Stimulated activated naive CD8-positive, alpha-beta T cell treated with anti-CD3 and anti-CD28 coated beads, Interleukin-15, amount 100 ng/mL, for 72 hours (primary cell): ENCODE data around the gene ANKRD22.
"Not testable (repeated sequence)": the region's sequence is repeated elsewhere in the genome, so short reads cannot be mapped to it uniquely, and the experiment has no call there.

Experiments
- ATAC-seq: fragments of 150-1000 bp; cut with Tn5 transposase; 2 replicates; pipeline ENCODE4 v1.10.0; 2021; ENCODE audit warnings: mild to moderate bottlenecking, moderate library complexity
- DNase-seq, 2 donors: peaks; one replicate each; pipeline ENCODE4 v3.0.0; 2021 to 2022
- H3K27ac Mint-ChIP-seq, 2 donors: one replicate each; pipeline ENCODE4 v1.8.0; 2022; ENCODE audit warnings: mild to moderate bottlenecking in 2 of 2, mixed read lengths in 2 of 2, moderate library complexity in 2 of 2
- H3K27me3 Mint-ChIP-seq: one replicate; pipeline ENCODE4 v1.8.0; 2022; ENCODE audit warnings: mixed read lengths
- H3K4me1 Mint-ChIP-seq: one replicate; pipeline ENCODE4 v1.8.0; 2022; ENCODE audit warnings: mild to moderate bottlenecking, mixed read lengths
- H3K4me3 Mint-ChIP-seq, 2 donors: one replicate each; pipeline ENCODE4 v1.8.0; 2022; ENCODE audit warnings: mild to moderate bottlenecking in 2 of 2, mixed read lengths in 2 of 2, moderate library complexity in 1 of 2
- H3K9me3 Mint-ChIP-seq, 2 donors: one replicate each; pipeline ENCODE4 v1.8.0; 2022; ENCODE audit warnings: mixed read lengths in 2 of 2

The ANKRD22 gene

DNA sequence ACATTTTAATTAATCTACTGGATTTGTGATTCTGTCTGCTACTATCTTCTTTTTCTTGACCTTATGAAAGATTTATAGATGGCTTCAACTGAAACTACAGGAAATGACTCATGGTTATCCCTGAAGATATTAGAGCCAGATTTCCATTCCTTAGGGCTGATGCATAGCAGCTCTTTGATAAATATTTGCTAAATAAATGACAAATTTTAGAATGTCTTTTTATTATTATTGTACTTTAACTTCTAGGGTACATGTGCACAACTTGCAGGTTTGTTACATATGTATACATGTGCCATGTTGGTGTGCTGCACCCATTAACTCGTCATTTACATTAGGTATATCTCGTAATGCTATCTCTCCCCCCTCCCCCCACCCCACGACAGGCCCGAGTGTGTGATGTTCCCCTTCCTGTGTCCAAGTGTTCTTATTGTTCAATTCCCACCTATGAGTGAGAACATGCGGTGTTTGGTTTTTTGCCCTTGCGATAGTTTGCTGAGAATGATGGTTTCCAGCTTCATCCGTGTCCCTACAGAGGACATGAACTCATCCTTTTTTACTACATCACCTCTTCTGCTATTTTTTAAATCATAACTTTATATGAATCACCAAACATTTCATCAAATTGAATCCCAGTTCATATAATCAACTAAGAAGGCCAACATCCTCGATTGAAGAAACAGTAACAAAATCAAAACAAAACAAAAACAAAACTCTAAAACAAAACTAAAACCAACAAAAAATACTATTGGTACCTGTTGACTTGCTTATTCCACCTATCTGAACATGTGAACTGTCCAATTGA lies 31.2 kb upstream of the ANKRD22 start:
- DNase-seq, H3K27me3 Mint-ChIP-seq, ATAC-seq, H3K9me3 Mint-ChIP-seq: not testable (repeated sequence)
- H3K27ac Mint-ChIP-seq, result peak overlapping the region; percentile 27 to 65
- H3K4me3 Mint-ChIP-seq, result peak overlapping the region; percentile 91 to 99
- peaks cover 75% of the 10 kb centered on the region for H3K4me1 Mint-ChIP-seq

DNA sequence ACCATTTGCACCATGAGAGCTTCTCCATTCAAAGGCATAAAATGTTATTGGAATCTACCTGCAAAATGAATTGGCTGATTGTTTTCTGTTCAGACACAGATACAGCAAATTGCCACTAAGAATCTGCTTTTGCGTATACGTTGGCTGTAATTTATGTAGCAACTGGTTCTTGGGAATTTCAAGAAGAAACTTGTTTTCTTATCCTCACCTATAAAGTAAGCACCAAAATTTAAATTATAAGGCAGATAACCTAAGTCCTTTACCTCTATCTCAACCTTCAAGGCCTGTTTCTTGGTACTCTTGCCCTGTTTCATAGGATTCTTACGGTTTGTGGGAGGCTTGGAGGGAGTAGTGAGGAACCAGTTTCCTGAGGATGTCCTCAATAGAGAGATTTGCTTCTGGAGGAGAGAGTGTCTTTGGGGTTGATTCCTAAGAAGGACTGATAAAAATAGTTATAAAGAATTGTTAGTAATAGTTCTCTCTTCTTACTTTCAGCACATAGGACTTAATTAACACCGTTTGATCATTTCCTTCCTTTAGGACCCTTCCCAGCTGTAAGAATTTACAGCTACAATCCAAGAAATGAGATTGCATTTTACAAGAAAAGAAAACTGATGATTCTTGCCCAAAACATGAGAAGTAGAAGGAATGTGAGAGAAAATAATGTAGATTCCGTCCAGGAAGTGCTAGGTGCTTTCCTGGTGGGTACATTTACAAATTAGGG lies 30.4 kb upstream of the ANKRD22 start:
- H3K4me1 Mint-ChIP-seq, result peaks cover 77% of the 10 kb centered on the region
- ATAC-seq, result no peak
- H3K27ac Mint-ChIP-seq, result peak overlapping the region; percentile 63 to 65
- H3K9me3 Mint-ChIP-seq, result no peaks in the 10 kb centered on the region
- no peaks in the 10 kb centered on the region for H3K27me3 Mint-ChIP-seq
- H3K4me3 Mint-ChIP-seq, result peak overlapping the region; percentile 91 to 99
- DNase-seq, result no peak

DNA sequence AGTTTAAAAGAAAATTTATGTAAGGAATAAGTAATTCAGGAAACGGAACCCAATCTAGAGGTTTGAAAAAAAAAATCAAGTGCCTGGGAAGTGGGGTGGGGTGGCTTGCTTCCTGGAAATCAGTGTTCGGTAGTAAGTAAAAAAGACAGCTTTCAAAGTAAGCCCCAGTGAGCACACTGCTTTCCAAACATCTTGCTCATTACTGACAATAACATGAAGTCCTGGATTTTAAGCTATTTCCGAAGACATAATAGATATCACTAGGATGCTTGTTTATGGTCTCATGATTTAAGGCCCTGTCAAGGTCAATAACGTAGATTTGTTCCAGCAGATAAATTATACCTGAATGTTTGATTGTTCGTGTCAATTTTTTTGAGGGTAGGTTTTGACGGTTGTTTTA lies 29.7 kb upstream of the ANKRD22 start:
- peaks cover 71% of the 10 kb centered on the region for H3K4me1 Mint-ChIP-seq
- H3K9me3 Mint-ChIP-seq, result no peaks in the 10 kb centered on the region
- peak overlapping the region; percentile 91 to 99 for H3K4me3 Mint-ChIP-seq
- no peaks in the 10 kb centered on the region for H3K27me3 Mint-ChIP-seq
- no peak for DNase-seq
- H3K27ac Mint-ChIP-seq, result peak overlapping the region; percentile 97
- ATAC-seq, result no peak

DNA sequence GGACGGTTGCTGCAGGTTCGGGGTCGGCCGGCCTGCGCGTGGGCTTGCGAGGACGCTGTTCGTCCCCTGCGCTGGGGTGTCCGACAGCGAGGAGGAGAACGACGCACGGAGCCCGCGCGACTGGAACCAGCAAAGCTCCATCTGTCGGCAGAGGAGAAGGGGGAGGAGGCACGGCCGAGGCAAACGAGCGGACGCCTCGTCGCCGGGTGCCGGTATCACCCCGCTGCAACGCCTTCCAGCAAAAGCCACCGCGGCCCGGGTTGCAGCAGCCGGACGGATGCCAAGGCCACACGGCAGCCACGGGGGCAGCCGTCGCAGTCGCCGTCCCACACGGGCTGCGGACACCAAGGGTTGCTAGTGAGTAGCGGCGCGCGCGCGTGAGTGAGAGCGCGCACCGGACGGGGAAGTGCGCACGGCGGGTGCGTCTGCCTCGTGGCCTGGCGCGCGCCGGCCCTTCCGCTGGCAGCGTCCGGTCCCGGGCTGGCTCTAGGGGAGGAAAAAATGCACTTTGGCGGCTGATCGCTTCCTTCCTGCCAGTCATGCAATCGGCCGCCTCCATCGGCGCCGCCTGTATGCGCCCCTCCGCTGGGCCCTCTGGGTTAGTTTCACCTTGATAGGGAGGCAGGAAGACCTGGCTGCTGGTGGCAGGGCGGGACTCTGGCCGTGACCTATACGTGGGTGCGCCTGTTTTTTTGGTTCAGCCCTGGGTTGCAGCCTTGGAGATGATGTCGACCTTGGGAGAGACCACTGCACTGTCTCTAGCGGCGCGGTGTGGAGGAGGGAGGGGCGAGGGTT lies 28.8 kb upstream of the ANKRD22 start:
- H3K27ac Mint-ChIP-seq, result peak overlapping the region; percentile 97
- H3K27me3 Mint-ChIP-seq, result no peaks in the 10 kb centered on the region
- ATAC-seq (peak; percentile 86), DNase-seq (peak; percentile 83 to 88)
- peaks cover 62% of the 10 kb centered on the region for H3K4me1 Mint-ChIP-seq
- peak overlapping the region; percentile 91 to 99 for H3K4me3 Mint-ChIP-seq
- H3K9me3 Mint-ChIP-seq, result no peaks in the 10 kb centered on the region

DNA sequence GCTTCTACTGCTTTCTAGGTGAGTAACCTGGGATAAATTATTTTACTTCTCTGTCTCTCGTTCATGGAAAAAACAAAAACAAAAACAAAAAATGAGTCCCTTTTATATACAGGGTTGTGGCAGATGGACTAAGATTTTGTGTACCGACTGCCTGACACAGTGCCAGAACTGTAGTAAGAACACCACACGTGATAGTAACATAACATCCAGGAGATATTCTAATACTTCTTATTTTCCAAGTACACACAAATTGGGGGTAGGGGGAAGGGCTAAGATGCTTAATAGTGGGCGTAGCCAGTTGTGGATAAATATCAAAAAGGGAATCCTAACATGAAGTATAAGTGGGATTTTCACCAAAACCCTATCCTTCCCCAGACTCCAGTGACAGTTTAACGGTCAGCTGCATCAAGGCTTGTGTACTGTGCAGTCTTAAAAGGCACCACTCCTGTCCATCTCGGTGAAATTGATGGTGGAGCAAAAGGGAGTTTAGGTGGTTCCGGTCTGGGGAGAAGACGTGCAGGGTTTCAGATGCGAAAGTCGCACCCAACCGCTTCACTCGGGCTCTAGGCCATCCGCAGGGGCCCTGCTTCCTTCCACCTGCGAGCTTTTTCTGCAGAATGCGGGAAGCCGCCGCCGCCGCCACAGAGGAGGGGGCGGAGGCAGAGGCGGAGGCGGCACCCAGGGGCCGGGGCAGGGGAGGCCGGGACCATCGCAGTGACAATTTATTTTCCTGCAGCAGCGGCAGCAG lies 28.1 kb upstream of the ANKRD22 start, which contains the start of gene STAMBPL1:
Gene STAMBPL1 (plus strand): TSS at position 712 of the 748 bp plus-strand sequence. CDS start 21,464 bp downstream, outside the sequence.
- ATAC-seq, result peak; percentile 82
- Mint-ChIP-seq H3K4me3 (peak within 1 kb of the TSS; percentile 91 to 99), H3K9me3 (no peaks in the 10 kb centered on the region), H3K27me3 (no peaks in the 10 kb centered on the region), H3K27ac (peak within 1 kb of the TSS; percentile 97), H3K4me1 (peaks cover 55% of the 10 kb centered on the region)
- DNase-seq, result peak; percentile 81 to 86

DNA sequence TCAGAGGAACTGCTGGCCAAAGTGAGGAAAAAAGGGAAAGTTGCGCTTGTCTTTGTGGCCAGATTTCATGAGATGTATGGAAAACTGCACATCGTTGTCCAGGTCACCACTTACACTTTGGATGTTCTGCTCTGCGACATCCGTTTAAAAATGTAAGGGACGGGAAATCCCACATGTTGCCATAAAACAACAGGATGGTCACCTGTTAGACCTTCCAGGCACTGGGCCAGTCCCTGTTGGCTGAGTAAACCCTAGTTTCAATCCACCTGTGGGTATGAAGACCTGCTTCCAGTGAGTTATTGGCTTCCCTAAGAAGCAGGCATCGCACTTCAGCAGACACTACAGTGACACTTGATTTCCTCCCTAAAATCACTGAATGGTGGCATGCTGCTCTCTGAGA lies 25.7 kb upstream of the ANKRD22 start:
- DNase-seq, result no peak
- peaks cover 32% of the 10 kb centered on the region for H3K4me1 Mint-ChIP-seq
- H3K4me3 Mint-ChIP-seq, result no peak overlapping the region
- no peak overlapping the region for H3K27ac Mint-ChIP-seq
- no peaks in the 10 kb centered on the region for H3K27me3 Mint-ChIP-seq
- no peaks in the 10 kb centered on the region for H3K9me3 Mint-ChIP-seq
- ATAC-seq, result no peak

DNA sequence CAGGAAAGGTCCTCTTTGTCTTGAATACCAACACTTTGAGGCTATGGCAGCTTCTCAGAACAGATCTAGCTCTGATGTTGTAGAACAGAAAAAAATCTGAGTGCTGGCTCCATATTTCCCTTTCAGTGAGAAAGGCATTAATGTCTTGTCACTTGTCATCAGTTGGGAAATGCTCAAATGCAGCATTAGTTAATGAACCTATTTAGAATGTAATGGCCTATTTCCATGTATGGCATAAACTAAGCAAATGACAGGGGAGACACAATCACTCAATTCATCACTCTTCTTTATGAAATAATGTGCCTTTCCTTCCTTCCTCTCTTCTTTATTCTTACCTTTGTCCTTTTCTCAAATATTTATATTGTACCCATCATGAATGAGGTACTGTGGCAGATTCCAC lies 23.4 kb upstream of the ANKRD22 start:
- no peak overlapping the region for H3K4me3 Mint-ChIP-seq
- DNase-seq, result no peak
- peaks cover 26% of the 10 kb centered on the region for H3K4me1 Mint-ChIP-seq
- ATAC-seq, result no peak
- H3K9me3 Mint-ChIP-seq, result peaks cover 0 to 7% of the 10 kb centered on the region in 2 donors
- no peaks in the 10 kb centered on the region for H3K27me3 Mint-ChIP-seq
- H3K27ac Mint-ChIP-seq, result no peak overlapping the region

DNA sequence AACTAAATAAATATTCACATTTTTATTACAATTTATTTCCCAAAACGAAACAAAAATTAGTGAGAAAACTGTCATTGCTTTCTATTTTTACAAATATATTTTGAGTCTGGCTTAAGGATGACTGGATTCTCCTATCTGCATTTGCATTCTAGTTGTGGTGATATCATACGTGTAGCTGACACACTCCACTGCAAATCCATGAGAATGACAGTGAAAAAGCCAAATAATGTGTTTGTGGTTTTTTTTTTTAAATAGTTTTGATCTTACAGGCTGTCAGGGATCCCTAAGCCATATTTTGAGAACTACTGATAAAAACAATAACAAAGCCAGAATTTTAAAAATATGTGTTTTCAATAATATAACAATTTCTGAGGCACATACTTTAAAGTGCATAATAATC lies 22.6 kb upstream of the ANKRD22 start:
- Mint-ChIP-seq H3K27ac (no peak overlapping the region), H3K4me1 (peaks cover 18% of the 10 kb centered on the region), H3K27me3 (no peaks in the 10 kb centered on the region), H3K9me3 (peaks cover 0 to 7% of the 10 kb centered on the region in 2 donors), H3K4me3 (no peak overlapping the region)
- no peak for DNase-seq
- ATAC-seq, result no peak

DNA sequence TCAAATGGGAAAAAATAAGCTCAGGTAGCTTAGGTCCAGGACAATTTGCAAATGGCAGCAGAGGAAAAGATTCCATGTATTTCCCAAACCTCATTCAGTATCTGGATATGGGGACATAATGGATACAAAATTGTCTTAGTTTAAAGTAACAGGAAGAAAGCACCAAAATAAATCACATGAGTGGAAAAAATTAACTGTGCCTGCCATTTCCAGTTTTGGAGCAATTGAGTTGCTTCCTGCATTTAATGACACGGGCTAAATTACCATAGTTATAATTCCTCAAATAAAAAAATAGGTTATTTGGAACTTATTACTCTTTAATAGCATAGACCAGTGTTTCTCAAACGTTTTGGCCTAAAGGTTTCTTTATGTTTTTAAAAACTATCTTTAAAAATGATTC lies 22.1 kb upstream of the ANKRD22 start:
- H3K9me3 Mint-ChIP-seq, result peaks cover 0 to 7% of the 10 kb centered on the region in 2 donors
- H3K27ac Mint-ChIP-seq, result no peak overlapping the region
- H3K4me1 Mint-ChIP-seq, result peaks cover 13% of the 10 kb centered on the region
- H3K4me3 Mint-ChIP-seq, result no peak overlapping the region
- H3K27me3 Mint-ChIP-seq, result no peaks in the 10 kb centered on the region
- DNase-seq, result no peak
- no peak for ATAC-seq

DNA sequence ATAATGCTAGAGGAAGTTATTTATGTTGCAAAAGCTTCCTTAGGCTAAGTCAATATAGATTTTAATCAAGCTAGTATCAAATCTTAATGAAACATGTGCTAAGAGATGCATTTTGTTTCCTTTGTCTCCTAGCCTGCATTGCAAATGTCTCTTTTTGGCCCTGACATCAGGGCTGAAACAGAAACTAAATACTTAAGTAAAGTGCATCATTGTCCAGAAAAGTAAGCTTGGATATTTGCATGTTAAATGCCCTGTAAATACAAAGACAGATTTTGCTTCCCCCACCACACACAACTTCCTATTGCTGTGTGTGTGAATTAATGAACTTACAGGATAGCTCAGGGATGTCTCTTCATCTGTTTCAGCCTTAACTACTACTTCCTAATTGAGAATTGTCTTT lies 18.4 kb upstream of the ANKRD22 start:
- Mint-ChIP-seq H3K27ac (no peak overlapping the region), H3K4me1 (no peaks in the 10 kb centered on the region), H3K4me3 (no peak overlapping the region), H3K9me3 (peaks cover 0 to 7% of the 10 kb centered on the region in 2 donors), H3K27me3 (no peaks in the 10 kb centered on the region)
- ATAC-seq, result no peak
- no peak for DNase-seq

DNA sequence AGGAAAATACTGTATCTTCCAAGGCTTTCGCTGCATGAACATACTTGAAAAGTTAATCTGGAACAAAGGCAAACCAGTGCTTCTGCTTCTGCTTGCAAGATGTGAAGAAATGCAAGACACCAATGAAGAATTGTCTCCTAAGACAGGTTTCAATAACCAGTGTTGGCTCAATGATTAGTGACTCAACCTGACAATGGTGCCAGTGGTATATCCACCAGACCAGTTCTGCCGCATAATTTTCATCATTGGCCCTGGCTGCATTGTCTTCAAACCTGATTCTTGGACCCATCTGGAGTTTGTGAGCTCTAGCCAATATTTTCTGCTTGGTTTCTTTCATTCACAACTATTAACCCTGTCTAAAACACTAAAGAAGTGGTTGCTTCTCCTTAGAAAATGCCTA lies 14.8 kb upstream of the ANKRD22 start:
- ATAC-seq (no peak), DNase-seq (no peak)
- Mint-ChIP-seq H3K9me3 (peaks cover 0 to 4% of the 10 kb centered on the region in 2 donors), H3K4me3 (no peak overlapping the region), H3K27ac (no peak overlapping the region), H3K4me1 (no peaks in the 10 kb centered on the region), H3K27me3 (peaks cover 15% of the 10 kb centered on the region)

DNA sequence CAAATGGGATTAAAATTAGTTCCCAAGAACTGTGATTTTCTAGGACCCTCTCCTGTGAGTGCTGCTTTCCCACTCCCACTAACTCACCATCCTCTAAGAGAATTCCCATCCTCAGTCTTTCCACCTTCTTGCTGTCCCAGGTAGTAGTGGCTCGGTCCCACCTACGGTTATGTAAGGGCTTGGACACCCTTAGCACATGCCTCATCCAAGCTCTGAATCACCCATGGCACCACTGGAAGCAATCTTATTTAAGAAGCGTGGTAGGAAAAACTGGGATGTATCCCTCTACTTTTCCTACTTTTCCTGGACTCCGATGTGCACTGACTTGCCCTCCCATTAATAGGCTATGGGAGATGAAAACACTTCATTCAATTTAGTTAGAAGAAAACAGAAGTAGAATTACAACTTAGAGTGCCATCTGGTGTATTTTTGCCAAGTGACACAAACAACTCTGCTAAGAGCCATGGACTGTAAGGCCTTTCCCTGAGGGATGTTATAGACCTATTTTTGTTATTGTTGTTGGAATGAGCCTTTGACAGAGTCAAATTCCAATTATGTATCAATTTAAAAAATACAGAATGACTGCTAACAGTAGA lies 13.7 kb upstream of the ANKRD22 start:
- Mint-ChIP-seq H3K4me3 (no peak overlapping the region), H3K27me3 (peaks cover 15% of the 10 kb centered on the region), H3K4me1 (no peaks in the 10 kb centered on the region), H3K27ac (no peak overlapping the region), H3K9me3 (no peaks in the 10 kb centered on the region)
- DNase-seq (no peak), ATAC-seq (no peak)

DNA sequence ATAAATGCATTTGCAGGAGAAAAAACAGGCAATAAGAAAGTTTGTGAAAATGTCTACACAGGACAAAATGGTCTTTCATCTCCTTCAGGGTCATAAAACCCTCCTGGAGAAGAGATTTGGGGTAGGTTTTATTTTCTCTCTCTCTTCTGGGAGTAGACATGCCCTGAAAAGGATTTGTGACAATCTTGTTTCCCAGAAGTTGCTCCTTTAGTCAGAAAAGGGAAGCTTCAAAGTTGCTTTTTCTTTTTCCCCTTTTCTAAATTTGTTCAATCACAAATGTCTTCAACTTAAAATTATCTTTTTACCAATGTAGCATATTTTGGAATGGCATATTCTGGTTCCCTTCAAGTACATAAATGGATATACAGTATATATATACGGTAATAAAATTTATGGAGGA lies 9.4 kb upstream of the ANKRD22 start:
- Mint-ChIP-seq H3K27ac (no peak overlapping the region), H3K4me1 (peaks cover 5% of the 10 kb centered on the region), H3K9me3 (no peaks in the 10 kb centered on the region), H3K27me3 (peaks cover 25% of the 10 kb centered on the region), H3K4me3 (no peak overlapping the region)
- ATAC-seq, result no peak
- DNase-seq, result no peak

DNA sequence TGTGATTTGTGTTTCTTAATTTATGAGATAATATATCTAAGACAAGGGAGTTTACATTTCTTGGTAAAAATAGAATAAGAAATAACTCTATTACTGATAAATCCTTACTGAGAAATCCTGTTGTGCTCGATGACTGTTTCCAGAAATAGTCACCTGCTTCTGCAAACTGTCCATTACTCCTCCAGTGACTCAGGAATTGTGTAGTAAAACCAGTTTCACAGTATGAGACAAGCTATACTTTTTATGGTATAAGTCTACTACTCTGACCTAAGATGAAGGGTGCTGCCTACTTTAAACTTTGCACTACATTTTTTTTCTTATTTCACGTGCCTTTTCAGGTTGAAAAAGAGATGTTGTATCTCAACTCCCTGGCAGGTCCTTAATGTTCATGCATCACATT lies 6.8 kb upstream of the ANKRD22 start:
- peak; percentile 65 for ATAC-seq
- no peak overlapping the region for H3K4me3 Mint-ChIP-seq
- no peak for DNase-seq
- no peaks in the 10 kb centered on the region for H3K9me3 Mint-ChIP-seq
- peaks cover 25% of the 10 kb centered on the region for H3K27me3 Mint-ChIP-seq
- H3K4me1 Mint-ChIP-seq, result peaks cover 5% of the 10 kb centered on the region
- H3K27ac Mint-ChIP-seq, result no peak overlapping the region

DNA sequence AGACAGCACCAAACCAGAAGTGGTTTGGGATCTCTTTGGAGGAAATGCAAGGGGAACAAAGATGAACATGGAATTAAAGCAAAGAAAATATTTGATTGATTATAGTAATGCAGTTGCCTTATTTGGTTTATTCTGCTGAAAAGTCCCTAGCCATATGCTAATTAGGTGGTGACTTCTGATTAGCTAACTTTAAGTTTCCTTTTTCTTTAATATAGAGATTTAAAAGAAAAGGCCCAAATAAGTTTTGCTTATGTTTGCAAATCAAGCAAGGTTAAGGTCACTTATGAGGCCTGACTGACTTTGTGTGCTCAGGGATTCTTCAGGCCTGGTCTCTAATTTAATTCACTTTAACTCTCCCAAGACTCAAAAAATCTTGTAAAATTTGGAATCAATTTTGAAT lies 6.2 kb upstream of the ANKRD22 start:
- H3K4me3 Mint-ChIP-seq, result no peak overlapping the region
- no peak overlapping the region for H3K27ac Mint-ChIP-seq
- peaks cover 5% of the 10 kb centered on the region for H3K4me1 Mint-ChIP-seq
- H3K27me3 Mint-ChIP-seq, result peaks cover 18% of the 10 kb centered on the region
- H3K9me3 Mint-ChIP-seq, result no peaks in the 10 kb centered on the region
- ATAC-seq (no peak), DNase-seq (no peak)
